ENCODE results near the gene RNASE4. TPM values are rescaled to one million over a fixed set of nuclear protein-coding genes. Genes with fewer than 3 reads are reported as not detected.

Gene RNASE4
- total RNA-seq, 1 experiment from 2014 or later, result not detected

DNA sequence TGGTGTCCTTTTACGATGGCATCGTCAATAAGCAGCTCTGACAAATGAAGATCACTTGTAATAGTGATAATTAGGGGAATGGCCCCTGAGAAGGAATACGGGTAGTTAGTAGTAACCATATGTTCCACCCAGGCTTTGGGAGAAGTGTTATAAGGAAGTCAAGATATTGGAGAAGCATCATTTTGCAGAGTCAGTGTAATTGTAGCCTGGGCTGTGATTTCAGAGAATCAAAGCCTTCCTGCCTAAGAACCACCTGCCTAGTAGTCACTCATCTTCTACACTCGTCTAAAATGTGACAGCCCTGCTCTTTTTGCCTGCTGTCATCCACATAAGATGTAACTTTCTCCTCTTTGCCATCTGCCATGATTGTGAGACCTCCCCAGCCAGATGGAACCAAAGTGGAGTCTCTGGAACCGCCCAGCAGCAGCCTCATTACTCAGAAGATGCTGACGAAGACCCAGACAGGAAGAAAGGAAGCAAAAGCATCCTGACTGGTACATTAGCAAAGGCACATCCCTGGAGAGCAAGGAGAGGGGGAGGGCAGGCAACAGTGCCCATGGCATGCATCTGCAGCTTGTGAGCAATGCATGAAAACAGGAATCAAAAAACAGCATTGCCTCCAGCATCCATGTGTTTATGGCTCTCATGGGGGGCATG, 48.7 kb downstream of the RNASE4 start:
- Histone ChIP-seq H3T11ph (ENCODE audit: low read length) (no peak overlapping the region), H2BK20ac (ENCODE audit: low read depth, low read length, poor library complexity, severe bottlenecking) (no peak overlapping the region), H2BK15ac (ENCODE audit: low read depth, low read length) (no peak overlapping the region), H2BK5ac (ENCODE audit: insufficient read length, low read length) (no peak overlapping the region), H3K4me1 (ENCODE audit: insufficient read depth, low read length) (no peaks in the 10 kb centered on the region), H4K5ac (ENCODE audit: insufficient read length, low read depth, low read length) (peak overlapping the region; percentile 39), H3K14ac (ENCODE audit: insufficient read depth, low read length) (no peak overlapping the region), H3K79me2 (ENCODE audit: insufficient read depth, low read length) (no peaks in the 10 kb centered on the region), H3K9ac (ENCODE audit: extremely low read depth, insufficient read length, low read length) (no peak overlapping the region), H3K23ac (ENCODE audit: insufficient read length, low read depth, low read length) (no peak overlapping the region), H3K9me3 (ENCODE audit: control insufficient read depth, low read depth, low read length) (no peaks in the 10 kb centered on the region), H4K91ac (ENCODE audit: insufficient read length, low read depth, low read length) (no peak overlapping the region), H4K20me1 (ENCODE audit: control insufficient read depth, insufficient read depth, insufficient read length) (no peaks in the 10 kb centered on the region), H2AK5ac (ENCODE audit: insufficient read length, low read length) (no peak overlapping the region), H3K56ac (ENCODE audit: insufficient read length, low read depth, low read length) (no peak overlapping the region), H3K18ac (ENCODE audit: insufficient read length, low read depth, low read length) (peak overlapping the region; percentile 62), H3K4me2 (ENCODE audit: insufficient read depth, insufficient read length, low read length) (no peak overlapping the region), H3K27ac (ENCODE audit: insufficient read length, low read depth, low read length) (no peak overlapping the region), H4K8ac (replicated peaks; ENCODE audit: insufficient read length, low read depth, low read length) (peak overlapping the region; percentile 95), H2AFZ (ENCODE audit: low read length) (no peak overlapping the region), H3K4ac (ENCODE audit: low read depth, low read length) (no peak overlapping the region), H2BK120ac (ENCODE audit: low read depth, low read length, poor library complexity, severe bottlenecking) (no peak overlapping the region), H3K79me1 (ENCODE audit: insufficient read depth, low read depth, low read length, poor library complexity, severe bottlenecking) (no peaks in the 10 kb centered on the region), H3K27me3 (ENCODE audit: insufficient read depth, low read length) (no peaks in the 10 kb centered on the region), H2BK12ac (ENCODE audit: insufficient read length, low read depth, low read length) (no peak overlapping the region), H3K23me2 (ENCODE audit: insufficient read length, low read depth, low read length, poor library complexity, severe bottlenecking) (no peaks in the 10 kb centered on the region)
- TF ChIP-seq CTCF (conservative IDR thresholded peaks at IDR 0.05), result no peak
- Mint-ChIP-seq H3K9me3 (no peaks in the 10 kb centered on the region), H3K27ac (peak overlapping the region in 1 of 3 experiments; percentile 57; a peak in 1 of 7 replicates), H3K4me1 (peaks cover 6 to 10% of the 10 kb centered on the region in 2 experiments; a peak in 3 of 4 replicates), H3K27me3 (ENCODE audit: low read depth) (peaks cover 9% of the 10 kb centered on the region), H3K36me3 (ENCODE audit: insufficient read depth in 1 of 3, low read depth in 3 of 3) (no peaks in the 10 kb centered on the region), H3K4me3 (no peak overlapping the region; a peak in 1 of 5 replicates)
- DNase-seq, result no peak
- WGBS (ENCODE audit: extremely low coverage, insufficient read length, low lambda C conversion rate), result no CpG with 5 or more reads among the region's 6 CpGs
